Left colon (tissue), 2 donors: Measurements from ENCODE around the gene MAL. TPM values are rescaled to one million over a fixed set of nuclear protein-coding genes. Genes with fewer than 3 reads are reported as not detected.
A peak's percentile ranks its signal among the peaks of the same experiment; 100 is the strongest.

Experiments used
- ATAC-seq: fragments of 200-7000 bp; cut with Tn5 transposase; one replicate; pipeline ENCODE4 v1.9.1; 2020; ENCODE audit warnings: mild to moderate bottlenecking, moderate library complexity
- DNase-seq, 2 donors: peaks; one replicate each; pipeline ENCODE4 v3.0.0-alpha.2; 2020
- intact Hi-C, 2 donors: fragments of 100-400 bp; cut with DNase I in 1 of 2; cut with micrococcal nuclease in 1 of 2; formaldehyde crosslinking; loops; one replicate each; pipeline versions ENCODE4 v1.11.2 to v1.14.0; 2022; cut with DNase I, micrococcal nuclease
- total RNA-seq, 2 donors: library from RNA; stranded (reverse); fragmentation: NEBNext Ultra II Directional; extraction: Animal tissue kit (Norgen Biotek cat#: 25700); gene quantifications; one replicate each; pipeline ENCODE4 v1.2.1, GENCODE V29; 2021
- donor health status: DM: no; HTN: no; CAD: no.
- donor health status: DM: yes; HTN: yes; CAD: no.

The MAL gene
- total RNA-seq, 2 donors from 2014 or later: 1.6 to 4.2 TPM

DNA sequence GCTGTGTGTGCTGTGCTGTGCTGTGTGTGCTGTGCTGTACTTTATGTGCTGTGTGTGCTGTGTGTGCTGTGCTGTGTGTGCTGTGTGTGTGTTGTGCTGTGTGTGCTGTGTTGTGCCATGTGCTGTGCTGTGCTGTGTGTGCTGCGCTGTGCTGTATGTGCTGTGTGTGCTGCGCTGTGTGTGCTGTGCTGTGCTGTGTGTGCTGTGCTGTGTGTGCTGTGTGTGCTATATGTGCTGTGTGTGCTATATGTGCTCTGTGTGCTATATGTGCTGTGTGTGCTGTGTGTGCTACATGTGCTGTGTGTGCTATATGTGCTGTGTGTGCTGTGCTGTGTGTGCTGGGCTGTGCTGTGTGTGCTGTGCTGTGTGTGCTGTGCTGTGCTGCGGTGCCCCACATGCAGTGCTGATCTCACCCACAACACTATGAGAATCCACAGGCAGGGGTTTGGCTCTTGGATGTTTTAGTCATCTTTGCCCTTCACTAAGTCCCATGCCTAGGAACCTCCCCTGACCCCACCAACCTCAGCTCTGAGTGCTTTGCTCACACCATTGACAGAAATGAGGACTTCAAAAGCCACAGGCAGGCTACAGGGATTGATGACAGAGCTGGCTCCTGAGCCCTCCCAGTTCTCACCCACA is 30.5 kb upstream of the MAL start:
- DNase-seq (no peak), ATAC-seq (no peak)
- intact Hi-C loops: no loop called here

DNA sequence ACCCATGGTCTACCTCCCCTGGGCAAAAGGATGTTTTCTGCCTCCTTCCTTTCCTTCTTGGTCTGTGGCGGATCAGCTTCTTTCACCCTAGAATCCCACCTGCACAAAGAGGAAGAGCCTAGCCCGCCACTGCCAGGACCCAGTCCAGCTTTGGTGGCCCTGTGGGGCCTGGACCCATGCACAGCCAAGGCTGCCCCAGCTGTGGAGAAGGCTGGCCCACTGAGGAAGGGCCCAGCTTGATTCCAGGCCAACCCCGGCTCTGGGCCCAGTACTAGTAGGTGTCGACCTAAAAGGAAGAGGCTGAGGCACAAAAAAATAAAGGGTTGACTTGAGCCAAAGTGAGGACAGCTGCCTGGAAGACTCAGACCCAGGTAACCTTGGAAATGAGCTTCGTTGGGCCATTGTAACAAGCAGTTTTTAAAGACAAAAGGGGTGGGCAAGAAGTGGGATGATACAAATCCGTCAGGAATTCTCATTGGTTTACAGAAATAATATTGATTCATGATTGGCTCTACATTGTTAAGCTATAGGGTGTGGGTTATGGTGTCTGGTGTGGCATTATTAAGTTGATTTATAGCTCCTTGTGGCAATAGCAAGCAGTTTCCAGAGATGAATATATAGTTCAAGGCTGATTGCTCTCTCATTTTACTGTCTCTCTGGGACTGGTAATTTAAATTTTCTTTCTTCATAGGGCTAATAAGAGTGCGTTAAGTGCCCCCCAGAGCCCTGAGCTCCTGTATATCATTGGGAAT is 29.8 kb upstream of the MAL start:
- intact Hi-C loops: no loop called here
- no peak for ATAC-seq
- DNase-seq: no peak

DNA sequence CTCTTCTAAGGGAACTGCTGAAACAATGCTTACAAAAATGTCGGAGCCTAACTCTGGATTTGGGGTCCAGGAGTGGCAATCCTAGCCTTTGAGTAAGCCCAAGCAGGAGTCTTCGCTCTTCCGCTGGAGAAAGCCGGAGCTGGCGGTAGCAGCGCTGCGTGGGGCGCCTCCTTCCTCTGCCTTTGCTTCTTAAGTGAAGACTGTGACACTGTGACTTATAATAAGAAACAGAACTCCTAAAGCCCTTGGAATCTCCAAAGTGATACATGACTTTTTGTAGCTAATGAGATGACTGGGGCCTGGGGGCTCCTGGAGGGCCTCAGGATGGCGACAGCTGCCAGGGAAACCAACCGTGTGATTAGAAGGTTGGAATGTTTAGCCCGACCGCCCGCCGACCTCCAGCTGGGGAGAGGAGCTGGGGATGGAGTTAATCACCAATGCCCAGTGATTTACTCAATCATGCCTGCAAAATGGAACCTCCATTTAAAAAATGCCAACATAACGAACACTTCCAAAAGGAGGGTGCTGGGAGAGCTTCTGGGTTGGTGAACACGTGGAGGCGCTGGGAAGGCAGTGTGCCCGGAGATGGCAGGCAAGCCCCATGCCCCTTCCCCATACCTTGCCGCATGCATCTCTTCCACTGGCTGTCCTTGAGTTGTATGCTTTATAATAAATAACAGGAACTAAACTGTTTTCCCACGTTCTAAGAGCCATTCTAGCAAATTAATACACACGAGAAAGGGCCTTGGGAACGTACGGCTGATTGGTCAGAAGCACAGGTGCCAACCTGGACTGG is 29.0 kb upstream of the MAL start:
- intact Hi-C loops: no loop called here
- DNase-seq (no peak), ATAC-seq (no peak)

DNA sequence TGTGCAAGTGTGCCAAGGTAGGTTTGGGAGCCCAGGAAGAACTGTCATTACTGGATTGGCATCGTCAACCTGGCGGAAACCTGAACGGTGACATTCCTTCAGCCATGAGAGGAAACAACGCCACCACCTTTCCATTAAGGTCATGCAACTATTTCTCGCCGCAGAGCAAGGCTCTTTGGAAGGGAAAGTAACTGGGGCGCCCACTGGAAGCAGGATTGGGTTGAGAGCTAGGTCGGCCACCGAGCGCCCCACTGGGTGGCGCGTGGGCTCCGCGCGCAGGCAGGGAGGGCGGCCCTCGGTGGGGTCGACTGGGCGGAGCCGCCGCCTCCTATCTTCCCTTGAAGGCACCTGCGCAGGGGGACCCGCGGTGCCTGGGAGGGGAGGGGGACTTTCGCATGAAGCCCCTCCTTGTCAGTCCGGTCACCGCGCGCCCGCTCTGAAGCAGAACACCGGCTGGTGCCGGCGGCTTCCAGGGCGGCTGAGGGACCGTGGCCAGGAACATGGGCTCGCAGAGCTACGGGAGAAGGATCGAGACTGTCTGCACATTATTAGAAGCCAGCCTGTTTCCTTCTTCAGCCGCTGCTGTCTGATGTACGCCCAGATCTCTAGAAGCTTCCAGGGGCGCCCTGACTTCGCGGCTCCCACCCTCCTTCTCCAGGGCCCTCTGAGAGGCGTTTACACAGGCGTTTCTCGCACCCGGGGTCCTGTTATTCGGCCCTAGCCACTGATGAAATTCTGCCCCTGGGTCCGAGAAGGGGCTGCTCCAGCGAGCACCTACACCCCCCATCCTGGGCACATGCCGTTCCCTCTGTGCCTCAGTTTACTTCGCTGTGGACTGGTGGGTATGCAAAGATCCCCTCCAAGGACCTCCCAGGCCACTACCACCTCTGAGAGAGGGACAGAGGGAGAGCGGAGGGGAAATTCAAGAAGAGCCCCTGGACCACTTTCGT is 27.3 kb upstream of the MAL start:
- ATAC-seq (no peak), DNase-seq (no peak)
- intact Hi-C loops: no loop called here

DNA sequence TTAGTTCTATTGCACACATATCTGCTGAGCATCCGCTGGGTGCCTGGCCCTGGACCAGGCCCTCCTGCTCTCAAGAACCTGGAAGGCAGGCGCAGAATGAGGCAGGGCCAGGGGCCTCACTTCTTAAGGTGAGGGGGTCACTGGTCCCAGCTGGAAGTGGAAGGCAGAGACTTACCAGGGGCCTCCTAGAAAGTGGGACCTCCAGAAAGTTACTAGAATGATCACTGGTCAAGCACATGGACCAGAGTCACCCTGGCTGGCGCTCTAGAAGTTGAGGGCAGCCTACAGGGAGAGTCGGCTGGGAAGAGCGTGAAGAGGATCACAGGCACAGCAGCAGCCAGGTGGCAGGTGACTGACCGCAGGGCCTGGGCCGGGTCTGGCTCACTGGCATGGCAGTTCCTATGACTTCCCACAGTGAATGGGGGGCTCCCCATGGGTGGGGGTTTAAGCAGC is 26.1 kb upstream of the MAL start:
- intact Hi-C loops: no loop called here
- no peak for DNase-seq
- no peak for ATAC-seq

DNA sequence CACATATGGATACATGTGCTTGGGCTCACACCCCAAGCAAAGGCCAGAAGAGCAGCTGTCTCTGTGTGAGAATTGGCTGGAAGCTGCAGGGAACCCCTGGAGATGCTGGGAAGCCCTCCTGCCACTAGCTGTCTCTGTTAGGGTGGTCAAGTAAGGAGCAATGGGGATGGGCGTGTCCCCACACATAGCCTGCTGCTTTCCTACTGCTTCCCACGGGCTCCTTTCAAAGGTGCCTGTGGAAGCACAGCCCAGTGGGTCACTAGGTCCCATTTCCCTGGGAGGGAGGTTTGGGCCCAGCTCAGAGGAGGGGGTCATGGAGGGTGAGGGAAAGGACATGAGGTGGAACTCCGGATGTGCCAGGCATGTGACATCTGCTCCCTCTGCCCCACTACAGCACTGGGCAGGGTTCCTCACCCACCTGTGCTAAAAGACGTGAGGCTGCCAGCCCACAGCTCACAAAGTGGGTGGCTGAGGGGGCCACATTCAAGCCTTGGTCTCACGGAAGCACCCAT is 24.4 kb upstream of the MAL start:
- intact Hi-C loops: no loop called here
- DNase-seq (no peak), ATAC-seq (no peak)

DNA sequence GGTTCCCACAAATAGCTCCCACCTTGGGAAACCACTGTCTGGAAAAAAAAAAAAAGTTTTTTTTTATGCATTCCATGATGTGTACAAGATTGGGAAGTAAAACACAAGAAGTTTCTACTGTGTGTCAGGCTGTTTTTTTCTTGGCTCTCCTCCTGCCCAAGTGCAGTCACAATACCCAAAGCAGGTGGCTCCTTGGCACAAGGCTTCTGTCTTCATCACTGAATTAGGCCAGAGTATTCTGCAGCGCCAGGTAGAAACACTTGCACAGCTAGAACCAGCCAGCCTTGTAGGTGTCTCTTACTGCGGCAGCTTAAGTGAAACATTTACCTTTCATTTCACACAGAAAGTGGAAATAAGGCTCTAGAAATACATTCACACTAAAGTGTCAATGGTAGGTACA is 23.8 kb upstream of the MAL start:
- no peak for ATAC-seq
- DNase-seq: no peak
- intact Hi-C loops: no loop called here

DNA sequence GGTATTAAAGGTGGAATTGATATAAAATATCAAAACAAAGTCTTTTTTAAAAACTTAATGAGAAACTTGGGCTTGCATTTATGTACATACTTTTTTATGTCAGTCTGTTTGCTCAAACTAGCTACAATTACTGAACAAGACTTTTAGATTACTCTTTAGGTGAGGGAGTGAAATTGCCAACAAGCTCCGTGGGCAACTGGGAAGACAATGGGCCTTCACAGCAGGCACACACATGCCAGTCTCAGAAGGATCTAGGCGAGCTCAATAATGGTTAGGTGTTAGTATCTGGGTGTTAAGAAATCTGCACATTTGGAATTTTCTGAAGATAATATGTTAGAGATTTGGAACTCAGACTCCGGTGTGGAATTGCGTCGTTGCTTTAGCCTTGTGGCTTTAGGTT is 23.0 kb upstream of the MAL start:
- no peak for DNase-seq
- no peak for ATAC-seq
- intact Hi-C loops: no loop called here

DNA sequence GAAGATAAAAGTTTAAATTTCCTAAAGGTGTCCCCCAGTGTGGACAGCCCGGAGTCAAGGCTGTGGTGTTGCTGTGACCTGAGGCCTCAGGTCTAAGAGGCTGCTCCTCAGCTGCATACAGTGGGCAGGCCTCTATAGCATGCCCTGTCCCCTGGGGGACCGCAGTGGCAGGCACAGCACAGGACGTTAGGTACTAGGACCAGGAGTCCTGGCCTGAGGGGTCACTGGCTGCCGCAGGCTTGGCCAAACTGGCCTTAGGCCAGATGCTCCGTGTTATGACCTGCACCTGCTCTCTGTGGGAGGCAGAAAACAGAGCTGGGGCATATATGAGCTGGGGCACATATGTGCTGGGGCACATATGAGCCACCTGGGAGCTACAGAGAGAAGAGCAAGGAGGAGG is 21.2 kb upstream of the MAL start:
- intact Hi-C loops: no loop called here
- no peak for ATAC-seq
- no peak for DNase-seq

DNA sequence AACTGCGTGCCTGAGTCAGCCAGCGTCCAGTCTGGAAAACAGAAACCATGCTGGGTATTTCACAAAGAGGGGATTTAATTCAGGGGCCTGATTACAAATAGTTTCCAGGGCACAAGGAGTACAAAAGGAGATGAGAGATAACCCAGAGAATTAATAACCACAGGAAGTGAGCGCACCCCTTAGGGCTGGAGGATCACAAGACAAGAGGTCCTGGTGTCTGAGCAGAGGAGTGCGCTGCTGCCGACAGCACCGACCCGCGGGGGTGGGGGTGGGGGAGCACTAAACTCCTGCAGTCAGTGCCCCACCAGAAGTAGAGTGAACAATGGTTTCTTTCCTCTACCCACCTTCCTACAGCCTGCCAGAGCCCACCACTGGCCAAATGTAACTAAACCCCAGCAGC is 20.8 kb upstream of the MAL start:
- intact Hi-C loops: no loop called here

DNA sequence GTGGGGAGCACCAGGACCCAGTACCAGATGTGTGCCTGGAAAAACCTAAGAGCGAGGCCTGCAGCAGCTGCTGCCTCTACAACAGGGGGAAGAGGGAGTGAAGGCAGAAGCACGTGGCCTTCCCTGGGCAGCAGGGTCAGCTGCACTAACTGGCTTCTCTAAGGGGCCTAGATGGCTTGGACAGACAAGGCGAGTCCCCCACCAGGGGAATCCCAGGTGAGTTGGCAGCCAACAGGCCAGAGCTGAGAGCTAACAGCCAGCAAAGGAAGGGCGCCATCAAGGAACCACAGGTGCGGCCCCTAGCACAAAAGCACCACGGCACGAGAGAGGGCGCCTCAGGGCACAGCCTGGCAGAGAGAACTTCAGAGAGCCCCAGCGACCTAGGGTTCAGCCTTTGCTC is 19.8 kb upstream of the MAL start:
- DNase-seq (no peak), ATAC-seq (no peak)
- intact Hi-C loops: no loop called here

More for the DNA sequence above, 20.8 kb upstream of the MAL start:
- DNase-seq: no peak
- no peak for ATAC-seq

DNA sequence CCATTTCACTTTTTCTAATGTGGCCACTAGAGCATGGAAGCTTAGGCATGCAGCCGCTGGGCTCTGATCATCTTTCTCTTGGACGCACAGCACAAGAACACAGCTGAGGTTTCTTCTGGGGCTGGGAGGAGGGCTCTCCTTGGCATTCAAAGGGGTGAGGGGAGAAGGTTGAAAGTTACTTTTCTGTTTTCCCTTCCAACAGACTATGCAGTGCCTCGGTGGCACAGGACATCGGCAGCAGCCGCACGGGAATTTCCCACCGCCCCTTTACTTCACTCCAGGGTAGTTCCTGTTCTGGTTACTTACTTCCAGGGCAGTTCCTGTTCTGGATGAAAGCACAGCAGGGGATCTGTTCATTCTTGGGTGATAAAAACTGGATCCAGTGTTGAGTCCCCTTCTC is 18.9 kb upstream of the MAL start:
- intact Hi-C loops: no loop called here
- DNase-seq: no peak
- no peak for ATAC-seq

DNA sequence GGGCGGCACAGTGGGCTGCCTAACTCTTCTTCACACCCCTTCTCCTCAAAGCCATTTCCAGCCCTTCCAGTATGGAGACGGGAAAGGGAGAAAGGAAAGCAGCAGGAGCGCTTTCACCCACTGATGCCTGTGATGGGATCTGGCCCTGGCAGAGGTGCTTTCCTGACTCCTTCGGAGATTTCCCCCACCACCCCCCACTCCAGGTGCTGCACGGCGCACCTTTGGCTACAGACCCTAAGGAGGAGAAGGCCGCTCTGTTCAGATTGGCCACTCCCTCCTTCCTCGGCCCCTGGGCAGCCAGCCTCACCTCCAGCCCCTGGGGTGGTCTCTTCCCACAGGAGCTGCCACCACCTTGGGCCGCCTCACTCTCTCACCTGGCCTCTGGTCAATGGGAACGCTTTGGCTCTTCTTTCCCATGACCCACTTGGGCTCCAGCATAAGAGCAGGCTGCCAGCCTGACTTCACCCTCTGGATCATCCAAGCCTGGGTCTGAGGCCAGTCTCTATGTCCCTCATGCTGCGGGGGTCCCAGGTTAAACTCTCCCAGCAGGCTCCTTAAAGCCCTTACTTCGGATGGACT is 18.4 kb upstream of the MAL start:
- DNase-seq (no peak), ATAC-seq (no peak)

DNA sequence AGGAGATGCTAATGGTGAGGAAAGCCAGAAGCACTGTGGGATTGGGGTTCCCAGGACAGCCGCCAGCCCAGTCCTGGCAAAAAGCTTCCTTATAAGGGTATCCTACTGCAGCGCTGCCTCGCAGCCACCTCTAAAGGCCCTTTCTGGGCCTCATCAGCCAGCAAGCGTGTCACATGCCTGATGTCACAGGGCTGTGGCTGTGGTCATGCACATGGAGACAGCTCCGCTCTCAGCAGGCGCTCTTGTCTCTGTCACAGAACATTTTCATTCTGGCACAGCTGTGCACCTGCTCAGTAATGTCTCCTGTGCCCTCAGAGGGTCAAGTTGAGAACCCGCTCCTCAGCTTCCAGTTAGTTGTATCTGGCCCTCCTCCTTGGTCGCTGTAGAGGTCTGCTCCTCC is 17.7 kb upstream of the MAL start:
- peak; percentile 7 to 38 for DNase-seq
- intact Hi-C loops: no loop called here
- ATAC-seq: no peak

More for the DNA sequence above, 18.4 kb upstream of the MAL start:
- intact Hi-C loops: no loop called here

DNA sequence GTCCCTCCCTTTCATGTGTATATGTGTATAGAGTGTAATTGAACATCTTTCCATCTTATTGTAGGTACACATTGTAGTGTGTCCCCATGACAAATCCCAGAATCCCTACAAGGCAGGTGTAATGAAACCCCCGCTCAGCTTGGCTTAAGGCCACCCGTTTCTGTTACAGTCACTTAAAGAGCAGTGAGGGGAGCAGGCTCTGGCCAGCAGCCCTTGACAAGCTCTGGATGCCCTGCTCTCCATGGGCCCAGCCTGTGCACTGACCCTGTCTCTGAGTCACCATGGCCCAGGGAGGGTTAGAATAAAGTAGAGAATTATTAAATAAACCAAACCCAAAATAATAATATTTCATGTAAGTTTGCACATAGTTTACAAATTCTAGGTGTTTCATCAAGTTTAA is 17.2 kb upstream of the MAL start:
- intact Hi-C loops: no loop called here
- DNase-seq (no peak), ATAC-seq (no peak)

DNA sequence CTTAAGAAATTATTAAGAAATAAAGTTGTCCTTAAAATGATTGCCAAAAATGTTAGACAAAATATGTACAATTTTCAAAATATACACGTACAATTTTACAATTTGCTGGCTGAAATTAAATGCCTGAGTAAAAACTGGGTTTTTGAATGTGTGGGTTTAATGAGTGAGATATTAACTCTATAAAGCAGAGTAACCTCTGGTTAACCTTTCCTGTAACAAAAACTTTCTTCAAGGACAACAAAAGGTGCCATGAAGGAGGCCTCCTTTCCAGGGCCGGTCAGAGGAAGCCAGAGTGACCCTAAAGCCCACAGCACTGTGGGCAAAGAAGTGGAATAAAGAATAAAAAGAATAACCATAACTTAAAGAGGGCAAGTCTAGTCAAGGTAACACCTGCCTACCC is 16.5 kb upstream of the MAL start:
- DNase-seq (no peak), ATAC-seq (no peak)
- intact Hi-C loops: no loop called here

DNA sequence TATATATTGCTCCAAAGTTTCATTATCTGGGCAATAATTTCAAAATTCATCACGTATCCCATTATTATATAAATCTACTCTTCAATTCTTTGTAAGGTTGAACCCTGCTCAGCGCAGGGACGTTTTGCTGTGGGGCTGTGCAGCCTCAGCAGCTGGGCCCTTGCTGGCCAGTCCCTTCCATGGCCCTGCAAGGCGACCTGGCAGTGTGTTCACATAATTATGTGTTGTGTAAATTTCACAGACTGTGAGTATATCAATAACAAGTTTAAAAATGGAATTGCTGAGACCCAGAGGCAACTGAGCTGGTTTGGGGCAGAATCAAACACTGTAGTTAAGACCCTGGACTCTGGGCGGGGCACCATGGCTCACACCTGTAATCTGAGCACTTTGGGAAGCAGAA is 16.1 kb upstream of the MAL start:
- DNase-seq: no peak
- no peak for ATAC-seq
- intact Hi-C loops: no loop called here

DNA sequence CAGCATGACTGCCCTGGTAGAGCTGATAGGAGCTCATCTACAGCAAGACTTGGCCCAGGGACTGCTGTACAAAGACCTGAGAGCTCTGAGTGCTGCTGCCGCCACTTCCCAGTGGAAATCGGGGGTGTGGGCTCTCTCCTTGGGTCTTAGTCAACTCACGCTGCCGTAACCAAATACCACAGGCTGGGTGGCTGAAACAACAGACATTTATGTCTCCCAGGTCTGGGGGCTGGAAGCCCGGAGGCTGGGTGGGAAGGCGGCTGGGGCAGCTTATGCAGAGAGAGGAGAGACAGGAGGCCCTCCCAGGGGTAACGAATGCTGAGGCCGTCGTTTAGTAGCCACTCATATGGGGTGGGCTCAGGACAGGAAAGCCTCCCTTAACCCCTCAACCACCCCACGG is 15.4 kb upstream of the MAL start:
- no peak for DNase-seq
- intact Hi-C loops: no loop called here
- no peak for ATAC-seq

DNA sequence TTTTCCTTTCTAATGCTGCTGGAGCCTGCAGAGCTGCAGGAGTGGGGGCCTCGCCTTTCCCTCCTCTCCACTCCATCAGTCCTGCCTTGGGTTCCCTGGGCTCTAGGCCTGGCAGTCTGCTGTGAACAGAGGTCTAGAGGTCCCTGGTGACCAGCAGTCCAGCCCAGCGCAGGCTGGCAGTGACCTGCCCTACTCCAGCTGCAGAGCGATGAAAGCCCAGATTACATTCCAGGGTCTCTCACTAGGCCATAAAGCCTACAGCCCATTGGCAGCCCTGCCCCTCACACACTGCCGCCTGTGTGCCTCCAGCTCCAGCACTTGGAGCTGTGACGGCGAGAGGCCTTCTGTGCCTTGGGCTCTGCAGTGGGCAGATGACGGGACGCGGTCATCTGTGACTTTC is 14.8 kb upstream of the MAL start:
- intact Hi-C loops: no loop called here
- ATAC-seq: no peak
- no peak for DNase-seq
